HL-60 (cell line): ENCODE data around the gene WDR37.

ENCODE experiments used
- DNase-seq, 2 experiments: peaks; one replicate each; pipeline ENCODE4 v3.0.0-alpha.2; 2010 to 2020; ENCODE audit warnings: low read depth in 1 of 2, low spot score in 1 of 2
- H3K27ac ChIP-seq: fragments of 250-450 bp; sonication (Bioruptor Pico); replicated peaks from 2 replicates; pipeline ENCODE4 v1.5.1; 2020; ENCODE audit warnings: mild to moderate bottlenecking, moderate library complexity
- H3K27me3 ChIP-seq: fragments of 250-450 bp; sonication (Bioruptor Pico); 2 replicates; pipeline ENCODE4 v1.5.1; 2021; ENCODE audit warnings: mild to moderate bottlenecking, moderate library complexity; ENCODE audit not compliant: insufficient read depth, poor library complexity, severe bottlenecking
- H3K4me3 ChIP-seq: replicated peaks from 2 replicates; pipeline ENCODE4 v1.5.1; 2011; ENCODE audit warnings: mild to moderate bottlenecking, control low read depth, low read length; ENCODE audit not compliant: insufficient read depth
- CTCF ChIP-seq: IDR thresholded peaks from one replicate; pipeline ENCODE4 v1.5.1; 2011; ENCODE audit warnings: low read length, control low read depth, inconsistent platforms; ENCODE audit not compliant: insufficient read depth
- GABPA ChIP-seq: IDR thresholded peaks from 2 replicates; pipeline ENCODE4 v1.6.1; 2012; ENCODE audit warnings: low read depth
- POLR2AphosphoS5 ChIP-seq: IDR thresholded peaks from 2 replicates; pipeline ENCODE4 v1.6.1; 2012; ENCODE audit warnings: low read depth
- REST ChIP-seq: IDR thresholded peaks from 2 replicates; pipeline ENCODE4 v1.6.1; 2012; ENCODE audit warnings: low read depth; ENCODE audit not compliant: insufficient replicate concordance
- SPI1 ChIP-seq: IDR thresholded peaks from 2 replicates; pipeline ENCODE4 v1.6.1; 2012; ENCODE audit warnings: low read depth, mild to moderate bottlenecking, borderline replicate concordance

The WDR37 gene

GRCh38 chr10:1128115-1128514 lies 71.9 kb downstream of the WDR37 start:
- Histone ChIP-seq H3K4me3 (no peak overlapping the region), H3K27ac (no peak overlapping the region), H3K27me3 (no peaks in the 10 kb centered on the region)
- no peak for TF ChIP-seq POLR2AphosphoS5
- no peak for TF ChIP-seq CTCF
- DNase-seq: no peak

GRCh38 chr10:1128649-1129048 lies 72.5 kb downstream of the WDR37 start:
- Histone ChIP-seq H3K27ac (no peak overlapping the region), H3K4me3 (no peak overlapping the region), H3K27me3 (no peaks in the 10 kb centered on the region)
- DNase-seq: no peak
- no peak for TF ChIP-seq REST
- TF ChIP-seq GABPA: no peak
- no peak for TF ChIP-seq SPI1
- no peak for TF ChIP-seq POLR2AphosphoS5
- no peak for TF ChIP-seq CTCF

- Histone ChIP-seq H3K4me3 (no peak overlapping the region), H3K27me3 (no peaks in the 10 kb centered on the region), H3K27ac (no peak overlapping the region)
- no peak for DNase-seq
- TF ChIP-seq SPI1 (no peak), REST (no peak), POLR2AphosphoS5 (no peak), CTCF (no peak), GABPA (no peak)
Measured at GRCh38 chr10:1130226-1130625, 74.0 kb downstream of the WDR37 start.

GRCh38 chr10:1130995-1131790 lies 75.0 kb downstream of the WDR37 start:
- Histone ChIP-seq H3K4me3 (no peak overlapping the region), H3K27ac (no peak overlapping the region), H3K27me3 (no peaks in the 10 kb centered on the region)
- no peak for TF ChIP-seq CTCF
- no peak for TF ChIP-seq SPI1
- no peak for TF ChIP-seq GABPA
- TF ChIP-seq REST: no peak
- no peak for TF ChIP-seq POLR2AphosphoS5
- no peak for DNase-seq
